ENCODE measurements around the gene SAXO2.
"Not testable (repeated sequence)": the region's sequence is repeated elsewhere in the genome, so short reads cannot be mapped to it uniquely, and the experiment has no call there.

The SAXO2 gene

DNA sequence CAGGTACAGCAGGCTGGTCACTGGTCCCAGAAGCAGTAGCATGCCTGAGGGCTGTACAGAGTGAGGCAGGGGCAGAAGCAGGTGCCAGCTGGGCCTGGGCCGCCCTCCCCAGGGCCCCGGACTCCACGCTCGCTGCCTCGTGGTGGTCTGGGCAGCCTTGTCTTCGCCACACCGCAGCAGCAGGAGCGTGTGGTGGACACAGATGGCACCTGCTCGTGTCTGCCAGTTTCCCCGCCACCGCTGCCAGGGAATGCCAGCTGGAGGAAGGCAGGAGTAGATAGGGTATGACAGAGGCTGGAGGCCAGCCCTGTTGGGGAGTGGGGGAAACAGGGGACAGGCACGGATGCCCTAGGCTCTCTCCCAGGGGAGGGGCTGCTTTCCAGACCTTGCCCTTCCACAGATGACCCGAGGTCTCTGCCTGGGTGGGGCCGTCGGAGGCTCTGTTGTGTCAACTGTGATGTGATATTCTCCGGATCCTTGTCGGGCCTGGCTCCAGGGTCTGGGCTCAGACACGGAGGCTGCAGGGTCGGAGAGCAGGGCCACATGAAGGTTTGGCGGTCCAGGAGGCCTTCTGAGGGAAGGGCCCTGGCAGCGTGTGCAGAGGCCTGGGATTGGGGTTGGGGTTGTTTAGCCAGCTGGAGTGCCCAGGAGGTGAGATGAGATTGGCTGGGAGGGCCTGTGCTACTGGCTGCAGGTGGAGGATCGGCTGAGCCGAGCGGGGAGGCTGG, 53.1 kb downstream of the SAXO2 start:
- DNase-seq: no peak

DNA sequence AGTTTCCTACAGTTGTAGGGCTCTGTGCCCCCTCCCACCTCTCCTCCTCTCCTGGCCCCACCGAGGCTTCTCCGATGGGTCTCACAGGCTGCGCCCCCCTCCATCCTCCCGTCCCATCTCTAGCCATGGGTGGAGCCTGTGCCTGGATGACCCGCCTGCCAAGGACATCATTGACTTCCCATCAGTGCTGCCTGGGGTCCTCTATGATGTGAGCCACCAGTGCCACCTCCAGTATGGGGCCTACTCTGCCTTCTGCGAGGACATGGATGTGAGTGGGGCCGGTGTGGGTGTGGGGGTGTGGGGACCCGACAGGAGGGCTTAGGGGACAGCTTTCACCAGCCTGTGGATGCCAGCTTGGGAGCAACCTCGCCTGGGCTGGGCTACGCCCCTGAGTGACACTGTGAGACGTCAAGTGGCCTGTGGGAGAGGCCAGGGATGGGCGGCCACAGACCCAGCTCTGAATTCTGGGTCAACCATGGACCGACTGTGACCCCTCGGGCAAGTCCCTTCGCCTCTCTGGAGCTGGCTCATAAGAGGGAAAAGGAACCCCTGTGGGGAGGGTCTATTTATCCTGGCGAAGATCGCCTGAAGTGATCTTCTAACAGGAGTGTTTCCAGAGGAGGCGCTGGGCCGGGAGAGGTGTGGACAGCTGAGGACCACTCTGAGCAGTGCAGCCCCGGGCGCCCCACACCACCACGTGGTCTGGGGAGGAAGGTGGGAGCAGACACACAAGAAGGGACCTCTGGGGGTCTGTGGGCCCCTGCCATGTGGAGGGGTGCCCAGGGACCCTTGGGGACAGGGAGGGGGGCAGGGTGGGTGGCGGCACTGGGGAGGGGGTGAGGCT, 53.9 kb downstream of the SAXO2 start:
- not testable (repeated sequence) for DNase-seq

- no peak for DNase-seq
These were observed 54.5 kb downstream of the SAXO2 start for GRCh38 chr15:82317091-82317489.

DNA sequence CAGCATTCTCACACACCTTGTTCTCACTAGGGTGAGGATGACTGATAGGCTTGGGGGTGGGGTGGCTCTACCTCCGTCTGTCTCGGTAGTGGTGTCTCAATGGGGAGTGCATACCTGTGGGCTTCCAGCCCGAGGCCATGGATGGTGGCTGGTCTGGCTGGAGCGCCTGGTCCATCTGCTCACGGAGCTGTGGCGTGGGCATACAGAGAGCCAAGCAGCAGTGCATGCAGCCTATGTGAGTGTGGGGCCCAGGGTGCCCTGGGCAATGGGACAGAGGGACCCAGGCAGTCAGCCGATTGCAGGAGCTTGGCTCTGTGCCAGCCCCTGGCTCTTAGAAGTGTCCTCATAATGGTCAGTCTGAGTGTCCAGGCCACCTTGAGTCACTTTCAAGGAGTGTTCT, 54.9 kb downstream of the SAXO2 start:
- DNase-seq: not testable (repeated sequence)

DNA sequence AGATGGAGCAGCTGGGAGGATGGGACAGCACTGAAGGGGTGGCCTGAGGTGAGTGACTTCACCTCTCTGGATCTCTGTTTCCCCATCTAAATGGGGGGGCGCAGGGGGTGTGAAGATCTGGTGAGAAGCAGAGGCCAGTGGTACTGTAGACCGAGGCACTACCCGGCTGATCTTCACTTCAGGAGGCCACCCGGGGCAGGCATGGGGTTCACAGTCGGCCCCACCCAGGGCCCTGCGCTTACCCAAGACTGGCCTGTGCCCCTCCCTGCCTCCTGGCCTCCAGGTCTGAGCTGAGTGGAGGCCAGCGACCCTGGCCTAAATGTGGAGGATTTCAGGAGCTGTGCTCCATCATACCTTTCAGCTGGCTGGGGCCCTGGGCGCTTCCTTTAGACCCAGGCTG, 55.7 kb downstream of the SAXO2 start:
- DNase-seq: not testable (repeated sequence)

GRCh38 chr15:82319522-82320278, 57.1 kb downstream of the SAXO2 start:
- DNase-seq: not testable (repeated sequence)

GRCh38 chr15:82320861-82321260, 58.2 kb downstream of the SAXO2 start:
- not testable (repeated sequence) for DNase-seq

DNA sequence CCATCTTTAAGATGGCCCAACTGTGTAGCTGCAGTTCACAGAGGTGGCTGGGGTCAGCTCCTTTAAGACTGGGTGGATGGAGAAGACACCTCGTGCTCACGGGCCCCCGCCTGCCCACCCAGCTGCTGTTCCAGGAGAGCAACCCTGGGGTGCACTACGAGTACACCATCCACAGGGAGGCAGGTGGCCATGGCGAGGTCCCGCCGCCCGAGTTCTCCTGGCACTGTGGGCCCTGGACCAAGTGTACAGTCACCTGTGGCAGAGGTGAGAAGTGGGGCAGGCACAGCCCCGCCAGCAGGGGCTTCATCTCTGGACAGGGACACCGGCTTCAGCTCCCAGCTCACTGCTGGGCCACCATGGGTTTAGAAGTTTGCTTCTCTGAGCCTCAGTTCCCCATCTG, 59.9 kb downstream of the SAXO2 start:
- not testable (repeated sequence) for DNase-seq

DNA sequence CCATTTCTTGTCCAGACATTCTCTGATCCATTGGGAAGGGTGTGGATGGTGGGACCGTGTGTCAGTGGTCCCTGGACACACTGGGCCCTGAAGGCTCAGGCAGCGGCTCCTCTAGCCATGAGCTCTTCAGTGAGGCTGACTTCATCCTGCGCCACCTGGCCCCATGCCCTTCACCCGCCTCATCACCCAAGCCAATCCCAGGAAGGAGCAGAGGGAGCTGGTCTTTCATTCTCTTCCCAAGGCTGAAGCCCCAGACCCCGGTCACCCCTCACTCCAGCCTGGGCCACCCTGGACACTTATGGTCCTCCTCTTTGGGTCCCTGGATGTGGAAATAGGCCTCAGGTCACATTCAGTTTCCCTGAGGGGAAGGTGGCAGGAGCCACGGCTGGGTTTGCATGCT, 62.2 kb downstream of the SAXO2 start:
- DNase-seq: not testable (repeated sequence)

DNA sequence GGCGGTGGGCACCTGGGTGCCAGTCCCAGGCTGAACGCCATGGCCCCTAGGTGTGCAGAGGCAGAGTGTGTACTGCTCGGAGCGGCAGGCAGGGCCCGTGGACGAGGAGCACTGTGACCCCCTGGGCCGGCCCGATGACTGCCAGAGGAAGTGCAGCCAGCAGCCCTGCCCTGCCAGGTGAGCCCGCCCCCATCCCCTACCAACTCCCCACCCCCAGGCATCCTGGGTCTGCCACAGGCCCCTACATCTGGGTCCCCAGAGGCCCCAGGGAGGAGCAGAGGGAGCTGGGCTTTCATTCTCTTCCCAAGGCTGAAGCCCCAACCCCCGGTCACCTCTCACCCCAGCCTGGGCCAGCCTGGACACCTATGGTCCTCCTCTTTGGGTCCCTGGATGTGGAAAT, 63.0 kb downstream of the SAXO2 start:
- not testable (repeated sequence) for DNase-seq

- DNase-seq: not testable (repeated sequence)
These were observed 64.3 kb downstream of the SAXO2 start for GRCh38 chr15:82326896-82327295.

- not testable (repeated sequence) for DNase-seq
These were observed 64.8 kb downstream of the SAXO2 start for GRCh38 chr15:82327372-82327771.

DNA sequence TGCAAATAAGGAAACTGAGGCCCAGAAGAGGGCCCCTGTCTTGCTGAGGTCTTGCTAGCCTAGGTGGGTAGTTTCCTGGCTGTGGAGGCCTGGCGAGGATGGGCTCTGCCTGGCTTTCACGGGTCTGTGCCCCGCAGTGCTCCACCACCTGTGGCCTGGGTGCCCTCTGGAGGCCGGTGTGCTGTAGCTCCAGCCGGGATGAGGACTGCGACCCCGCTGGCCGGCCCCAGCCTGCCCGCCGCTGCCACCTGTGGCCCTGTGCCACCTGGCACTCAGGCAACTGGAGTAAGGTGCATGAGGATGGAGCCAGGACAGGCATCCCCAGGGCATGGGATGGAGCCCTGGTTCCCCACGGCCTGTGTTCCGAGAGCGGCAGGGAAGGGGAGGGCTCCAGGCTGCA, 66.4 kb downstream of the SAXO2 start:
- not testable (repeated sequence) for DNase-seq

DNA sequence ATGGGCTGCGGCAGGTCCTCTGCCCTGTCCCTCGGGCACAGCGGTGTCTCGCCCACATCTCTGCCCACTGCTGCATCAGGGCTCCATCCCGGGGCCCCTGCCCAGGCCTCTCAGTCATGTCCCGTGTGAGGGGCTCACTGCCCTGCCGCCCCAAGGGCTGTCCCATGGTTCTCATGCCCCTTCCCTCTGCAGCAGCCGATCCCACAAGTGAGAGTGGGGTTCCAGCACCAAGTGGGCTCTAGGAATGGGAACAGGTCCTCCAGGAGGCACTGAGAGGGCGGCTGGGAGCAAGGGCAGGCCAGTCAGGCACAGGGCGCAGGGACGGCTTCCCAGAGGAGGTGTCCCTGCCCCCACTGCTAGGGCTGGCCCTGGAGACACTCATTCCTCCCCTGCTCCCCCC, 68.3 kb downstream of the SAXO2 start:
- not testable (repeated sequence) for DNase-seq

DNA sequence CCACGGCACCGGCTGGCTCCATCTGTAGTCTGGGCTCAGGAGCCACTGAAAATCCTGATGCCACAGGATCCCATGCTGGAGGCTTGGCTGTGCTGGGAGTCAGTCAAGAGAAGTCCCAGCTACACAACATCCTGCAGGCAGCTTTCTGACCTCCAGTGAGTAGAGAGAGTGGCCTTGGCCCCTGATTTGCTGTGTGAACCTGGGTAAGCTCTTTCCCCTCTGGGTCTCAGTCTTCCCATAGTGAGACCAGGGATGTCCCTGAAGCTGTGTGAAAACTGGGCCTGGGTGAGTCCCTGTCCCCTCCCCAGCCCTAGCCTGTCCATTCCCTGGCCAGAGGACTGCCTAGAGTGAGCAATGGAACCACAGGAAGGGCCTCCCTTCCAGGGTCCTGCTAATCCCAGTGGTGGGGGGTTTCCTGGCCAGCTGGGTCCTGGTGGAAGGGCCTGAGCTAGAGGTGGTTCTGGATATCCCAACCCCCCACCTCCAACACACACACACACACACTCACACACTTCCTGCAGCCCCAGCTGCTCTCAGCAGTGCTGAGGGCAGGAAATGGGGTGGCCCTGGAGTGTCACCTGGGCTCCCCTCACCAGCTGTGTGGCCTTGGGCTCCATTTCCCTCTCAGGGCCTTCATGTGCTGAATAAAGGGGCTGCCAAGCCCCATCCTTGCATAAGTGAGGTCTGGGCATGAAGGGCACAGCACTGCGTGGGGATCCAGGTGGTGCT, 69.1 kb downstream of the SAXO2 start:
- not testable (repeated sequence) for DNase-seq

GRCh38 chr15:82332711-82333602, 70.3 kb downstream of the SAXO2 start:
- DNase-seq: not testable (repeated sequence)

DNA sequence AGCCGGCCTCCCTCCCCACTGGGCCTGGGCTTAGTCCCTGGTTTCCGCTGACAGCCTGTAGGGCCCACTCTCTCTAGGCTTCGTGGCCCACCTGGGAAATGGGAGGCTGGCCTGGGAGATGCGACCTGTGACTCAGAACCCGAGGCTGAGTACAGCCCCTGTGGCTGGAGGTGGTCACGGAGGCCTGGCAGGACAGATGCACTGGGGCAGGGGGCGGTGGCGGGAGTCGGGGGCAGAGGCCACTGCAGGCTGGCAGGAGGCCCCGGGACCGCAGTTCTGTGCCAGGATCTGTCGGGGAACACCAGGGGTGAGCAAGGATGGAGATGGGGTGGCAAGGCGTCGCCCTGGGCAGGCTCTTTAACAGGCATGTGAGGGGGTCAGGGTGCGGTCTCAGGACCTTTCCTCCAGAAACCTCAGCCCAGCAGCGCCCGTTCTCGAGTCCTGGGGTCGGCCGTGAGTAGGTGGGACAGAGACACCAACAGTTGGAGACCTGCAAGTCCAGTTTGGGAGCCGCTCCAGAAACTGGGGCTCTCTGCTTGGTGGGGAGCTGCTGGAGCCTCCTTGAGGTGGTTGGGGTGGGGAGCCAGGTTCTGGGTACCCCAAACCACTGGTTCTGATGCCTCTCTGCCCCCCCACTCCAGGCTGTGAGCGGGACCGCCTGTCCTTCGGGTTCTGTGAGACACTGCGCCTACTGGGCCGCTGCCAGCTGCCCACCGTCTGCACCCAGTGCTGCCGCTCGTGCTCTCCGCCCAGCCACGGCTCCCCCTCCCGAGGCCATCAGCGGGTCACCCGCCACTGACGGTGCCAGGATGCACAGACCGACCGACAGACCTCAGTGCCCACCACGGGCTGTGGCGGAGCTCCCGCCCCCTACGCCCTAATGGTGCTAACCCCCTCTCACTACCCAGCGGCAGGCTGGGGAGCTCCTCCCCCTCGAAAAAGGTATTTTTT, 71.3 kb downstream of the SAXO2 start:
- DNase-seq: not testable (repeated sequence)

All from Kasumi-1 (cell line).